DND-41 (cell line): ENCODE measurements around the gene SLC38A10.

Experiments
- ATAC-seq: fragments of 200-7000 bp; cut with Tn5 transposase; 3 replicates; pipeline ENCODE4 v1.9.1; 2021; ENCODE audit warnings: low read depth; ENCODE audit not compliant: insufficient read depth
- DNase-seq: peaks from one replicate; pipeline ENCODE4 v3.0.0-alpha.2; 2020
- H2AFZ ChIP-seq: 2 replicates; pipeline ENCODE4 v1.6.0; 2012; ENCODE audit warnings: low read depth, low read length
- H3K27ac ChIP-seq: 2 replicates; pipeline ENCODE4 v1.5.1; 2012; ENCODE audit warnings: low read length, inconsistent platforms
- H3K27me3 ChIP-seq: fragments of 200-600 bp; sonication (generic); 2 replicates; pipeline ENCODE4 v1.6.0; 2012; ENCODE audit warnings: low read length, mild to moderate bottlenecking, inconsistent platforms; ENCODE audit not compliant: insufficient read depth, poor library complexity
- H3K36me3 ChIP-seq: 2 replicates; pipeline ENCODE4 v1.5.1; 2012; ENCODE audit warnings: low read length, inconsistent platforms; ENCODE audit not compliant: insufficient read depth
- H3K4me1 ChIP-seq: 2 replicates; pipeline ENCODE4 v1.5.1; 2012; ENCODE audit warnings: mild to moderate bottlenecking, low read length; ENCODE audit not compliant: insufficient read depth
- H3K4me2 ChIP-seq: 2 replicates; pipeline ENCODE4 v1.6.0; 2012; ENCODE audit warnings: mild to moderate bottlenecking, moderate library complexity, low read length, inconsistent platforms; ENCODE audit not compliant: insufficient read depth
- H3K4me3 ChIP-seq, 2 experiments: fragments of 200-600 bp in 1 of 2; shearing (Covaris generic) in 1 of 2; 2 replicates each; pipeline ENCODE4 v1.5.1; 2012 to 2016; ENCODE audit warnings: inconsistent platforms in 2 of 2, low read length in 2 of 2, mild to moderate bottlenecking in 2 of 2, low read depth in 1 of 2, moderate library complexity in 1 of 2
- H3K79me2 ChIP-seq: 2 replicates; pipeline ENCODE4 v1.6.0; 2012; ENCODE audit warnings: low read length, inconsistent platforms; ENCODE audit not compliant: insufficient read depth
- H3K9ac ChIP-seq: 2 replicates; pipeline ENCODE4 v1.6.0; 2012; ENCODE audit warnings: low read depth, mild to moderate bottlenecking, inconsistent platforms, low read length, moderate library complexity
- H3K9me3 ChIP-seq: 2 replicates; pipeline ENCODE4 v1.5.1; 2012; ENCODE audit warnings: low read length, moderate library complexity, mild to moderate bottlenecking, inconsistent platforms; ENCODE audit not compliant: insufficient read depth, severe bottlenecking
- H4K20me1 ChIP-seq: 2 replicates; pipeline ENCODE4 v1.6.0; 2012; ENCODE audit warnings: low read length; ENCODE audit not compliant: insufficient read depth
- CTCF ChIP-seq: IDR thresholded peaks from 2 replicates; pipeline ENCODE4 v1.5.1; 2012; ENCODE audit warnings: borderline replicate concordance, low read length, moderate library complexity, mild to moderate bottlenecking; ENCODE audit not compliant: poor library complexity, severe bottlenecking; ENCODE audit errors: extremely low read depth
- EZH2 ChIP-seq: IDR thresholded peaks from 3 replicates; pipeline ENCODE4 v1.6.1; 2012; ENCODE audit warnings: borderline replicate concordance, low read depth, mild to moderate bottlenecking, moderate library complexity, low read length, inconsistent platforms; ENCODE audit not compliant: severe bottlenecking

Gene SLC38A10

GRCh38 chr17:81311946-81312345 is 16.8 kb upstream of the SLC38A10 start:
- TF ChIP-seq CTCF (no peak), EZH2 (no peak)
- H3K9ac ChIP-seq: no peak overlapping the region
- no peak overlapping the region for H3K4me3 ChIP-seq
- no peak overlapping the region for H2AFZ ChIP-seq
- no peak for ATAC-seq
- no peaks in the 10 kb centered on the region for H3K27me3 ChIP-seq
- H3K27ac ChIP-seq: no peak overlapping the region
- no peak overlapping the region for H3K4me2 ChIP-seq
- H4K20me1 ChIP-seq: 0 out of 2 replicates have a peak, but pooled peaks cover 5% of the 10 kb centered on the region
- DNase-seq: no peak
- no peaks in the 10 kb centered on the region for H3K9me3 ChIP-seq
- no peaks in the 10 kb centered on the region for H3K36me3 ChIP-seq
- H3K4me1 ChIP-seq: no peaks in the 10 kb centered on the region
- no peaks in the 10 kb centered on the region for H3K79me2 ChIP-seq

DNA sequence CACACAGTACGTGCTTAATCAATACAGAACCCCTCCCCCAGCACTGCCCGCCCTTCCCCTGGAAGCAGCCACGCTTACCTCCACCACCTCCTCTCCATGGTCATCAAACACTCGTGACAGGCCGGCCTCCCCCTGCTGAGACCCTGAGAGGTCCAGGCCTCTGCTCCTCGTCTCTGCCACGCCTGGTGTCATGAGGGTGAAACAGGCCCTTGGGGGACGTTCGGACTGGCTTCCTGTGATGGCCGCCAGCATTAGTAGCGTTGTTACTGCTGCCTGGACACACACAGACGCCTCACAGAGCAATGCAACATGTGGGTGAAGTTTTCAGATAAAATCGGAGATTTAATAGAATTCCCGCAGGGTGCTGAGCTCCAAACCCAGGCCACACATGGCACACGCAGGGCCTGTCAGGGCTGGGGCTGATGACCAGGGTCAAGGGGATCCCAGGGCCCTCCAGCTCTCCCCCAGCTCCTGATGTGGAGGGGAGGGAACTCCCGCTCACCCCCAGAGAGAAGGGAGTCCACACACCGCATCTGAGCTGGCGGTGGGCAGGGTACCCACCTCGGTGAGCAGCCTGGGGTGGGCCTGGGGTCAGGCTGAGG is 15.9 kb upstream of the SLC38A10 start:
- H3K79me2 ChIP-seq: no peaks in the 10 kb centered on the region
- H4K20me1 ChIP-seq: 0 out of 2 replicates have a peak, but pooled peaks cover 5% of the 10 kb centered on the region
- H2AFZ ChIP-seq: no peak overlapping the region
- DNase-seq (no peak), ATAC-seq (no peak)
- no peak overlapping the region for H3K4me2 ChIP-seq
- no peaks in the 10 kb centered on the region for H3K36me3 ChIP-seq
- no peak overlapping the region for H3K9ac ChIP-seq
- H3K9me3 ChIP-seq: no peaks in the 10 kb centered on the region
- H3K27me3 ChIP-seq: no peaks in the 10 kb centered on the region
- no peaks in the 10 kb centered on the region for H3K4me1 ChIP-seq
- no peak overlapping the region for H3K27ac ChIP-seq
- H3K4me3 ChIP-seq: no peak overlapping the region
- no peak for TF ChIP-seq EZH2
- no peak for TF ChIP-seq CTCF

GRCh38 chr17:81309859-81310839 is 15.0 kb upstream of the SLC38A10 start:
- Histone ChIP-seq H3K4me3 (no peak overlapping the region), H3K27ac (no peak overlapping the region), H3K27me3 (no peaks in the 10 kb centered on the region), H3K9me3 (no peaks in the 10 kb centered on the region), H3K4me2 (no peak overlapping the region), H3K9ac (no peak overlapping the region), H3K36me3 (no peaks in the 10 kb centered on the region), H4K20me1 (0 out of 2 replicates have a peak, but pooled peaks cover 5% of the 10 kb centered on the region), H2AFZ (no peak overlapping the region), H3K79me2 (no peaks in the 10 kb centered on the region), H3K4me1 (no peaks in the 10 kb centered on the region)
- no peak for TF ChIP-seq EZH2
- TF ChIP-seq CTCF: no peak
- ATAC-seq (no peak), DNase-seq (no peak)
